ENCODE results near the gene GPT2.

Gene GPT2

DNA sequence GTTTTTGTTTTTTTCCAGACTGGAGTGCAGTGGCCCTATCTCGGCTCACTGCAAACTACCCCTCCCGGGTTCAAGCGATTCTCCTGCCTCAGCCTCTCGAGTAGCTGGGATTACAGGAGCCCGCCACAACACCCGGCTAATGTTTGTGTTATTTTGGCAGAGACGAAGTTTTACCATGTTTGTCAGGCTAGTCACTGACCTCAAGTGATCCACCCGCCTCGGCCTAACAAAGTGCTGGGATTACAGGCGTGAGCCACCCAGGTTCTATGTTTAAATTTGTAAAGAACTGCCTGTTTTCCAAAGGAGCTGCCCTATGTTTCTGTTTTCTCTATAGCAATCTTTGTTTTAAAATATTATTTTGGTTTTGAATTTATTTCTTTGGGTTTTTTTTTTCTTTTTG is 39.4 kb upstream of the GPT2 start:
- POLR2A ChIA-PET (ENCODE audit: low non-redundant PET) = no interaction called here
- TF ChIP-seq, protein P1, sequence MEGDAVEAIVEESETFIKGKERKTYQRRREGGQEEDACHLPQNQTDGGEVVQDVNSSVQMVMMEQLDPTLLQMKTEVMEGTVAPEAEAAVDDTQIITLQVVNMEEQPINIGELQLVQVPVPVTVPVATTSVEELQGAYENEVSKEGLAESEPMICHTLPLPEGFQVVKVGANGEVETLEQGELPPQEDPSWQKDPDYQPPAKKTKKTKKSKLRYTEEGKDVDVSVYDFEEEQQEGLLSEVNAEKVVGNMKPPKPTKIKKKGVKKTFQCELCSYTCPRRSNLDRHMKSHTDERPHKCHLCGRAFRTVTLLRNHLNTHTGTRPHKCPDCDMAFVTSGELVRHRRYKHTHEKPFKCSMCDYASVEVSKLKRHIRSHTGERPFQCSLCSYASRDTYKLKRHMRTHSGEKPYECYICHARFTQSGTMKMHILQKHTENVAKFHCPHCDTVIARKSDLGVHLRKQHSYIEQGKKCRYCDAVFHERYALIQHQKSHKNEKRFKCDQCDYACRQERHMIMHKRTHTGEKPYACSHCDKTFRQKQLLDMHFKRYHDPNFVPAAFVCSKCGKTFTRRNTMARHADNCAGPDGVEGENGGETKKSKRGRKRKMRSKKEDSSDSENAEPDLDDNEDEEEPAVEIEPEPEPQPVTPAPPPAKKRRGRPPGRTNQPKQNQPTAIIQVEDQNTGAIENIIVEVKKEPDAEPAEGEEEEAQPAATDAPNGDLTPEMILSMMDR (conservative IDR thresholded peaks at IDR 0.05; ENCODE audit: low read depth) = no peak
- no peak overlapping the region for H3K27ac ChIP-seq
- CTCF ChIA-PET = interaction anchor here (0.6 to 1.4 kb wide), 2 partner anchors 9 to 153 kb away, joined by 3 to 9 read pairs; no protein-coding TSS in a partner anchor
- no peak for DNase-seq (ENCODE audit: low spot score)

DNA sequence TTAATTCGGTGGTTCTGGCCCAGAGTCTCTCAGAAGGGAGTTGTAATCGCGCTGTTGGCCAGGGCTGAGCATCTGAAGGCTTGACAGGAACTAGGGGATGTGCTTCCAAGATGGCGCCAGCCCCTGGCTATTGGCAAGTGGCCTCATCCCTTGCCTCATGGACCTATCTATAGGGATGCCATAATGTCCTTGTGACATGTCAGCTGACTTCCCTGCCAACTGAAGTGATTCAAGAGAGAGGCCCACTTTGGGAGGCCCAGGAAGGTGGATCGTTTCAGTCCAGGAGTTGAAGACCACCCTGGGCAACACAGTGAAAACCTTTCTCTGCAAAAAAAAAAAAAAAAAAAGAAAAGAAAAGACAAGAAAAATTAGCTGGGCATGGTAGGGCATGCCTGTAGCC is 38.2 kb upstream of the GPT2 start:
- no peak overlapping the region for H3K27ac ChIP-seq
- DNase-seq (ENCODE audit: low spot score) = no peak
- POLR2A ChIA-PET (ENCODE audit: low non-redundant PET) = no interaction called here
- TF ChIP-seq, protein P1 (conservative IDR thresholded peaks at IDR 0.05; ENCODE audit: low read depth) = no peak
- CTCF ChIA-PET = interaction anchor here (0.6 to 1.4 kb wide), 3 partner anchors 8 to 1790 kb away, joined by 3 to 9 read pairs (median 4); no protein-coding TSS in a partner anchor

DNA sequence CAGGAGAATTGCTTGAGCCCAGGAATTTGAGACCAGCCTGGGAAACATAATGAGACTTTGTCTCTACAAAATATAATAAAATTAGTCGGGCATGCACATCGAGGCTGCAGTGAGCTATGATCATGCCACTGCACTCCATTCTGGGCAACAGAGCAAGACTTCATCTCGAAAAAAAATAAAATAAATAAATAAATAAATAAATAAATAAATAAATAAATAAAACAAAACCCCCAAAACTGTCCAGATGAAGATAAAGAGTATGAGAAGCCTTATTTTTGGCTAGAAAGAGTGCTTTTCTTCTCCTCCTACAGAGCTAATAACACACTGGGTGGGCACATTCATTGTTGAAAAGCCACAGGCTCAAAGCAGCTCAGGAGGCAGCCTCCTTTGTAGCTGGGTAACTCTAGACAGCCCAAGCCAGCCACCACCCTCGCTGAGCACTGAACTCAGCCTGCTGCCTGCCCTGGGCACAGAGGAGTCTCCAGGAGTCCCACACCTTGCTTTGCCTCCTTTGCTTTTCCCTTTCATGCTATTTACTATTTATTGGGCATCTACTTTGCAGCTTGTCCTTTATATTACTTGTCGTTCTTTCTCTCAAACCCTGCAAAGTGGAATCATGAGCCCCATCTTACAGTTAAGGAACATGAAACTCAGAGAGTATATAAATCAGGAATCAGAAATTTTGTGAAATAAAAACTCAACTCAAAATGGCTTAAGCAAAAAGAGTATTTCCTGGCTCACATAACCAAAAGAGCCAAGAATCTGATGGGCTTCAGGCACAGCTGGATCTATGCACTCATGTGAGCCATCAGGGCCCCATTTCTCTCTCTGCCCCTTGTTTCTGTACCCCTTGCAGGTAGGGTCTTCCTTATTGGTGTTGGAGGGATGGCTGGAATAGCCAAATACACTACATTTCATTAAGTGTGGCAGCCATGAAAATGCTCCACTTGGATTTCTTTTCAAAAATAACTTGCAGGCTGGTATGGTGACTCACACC is 35.1 kb upstream of the GPT2 start:
- CTCF ChIA-PET = no interaction called here
- TF ChIP-seq, protein P1 (conservative IDR thresholded peaks at IDR 0.05; ENCODE audit: low read depth) = no peak
- no peak for DNase-seq (ENCODE audit: low spot score)
- H3K27ac ChIP-seq = no peak overlapping the region
- POLR2A ChIA-PET (ENCODE audit: low non-redundant PET) = no interaction called here

DNA sequence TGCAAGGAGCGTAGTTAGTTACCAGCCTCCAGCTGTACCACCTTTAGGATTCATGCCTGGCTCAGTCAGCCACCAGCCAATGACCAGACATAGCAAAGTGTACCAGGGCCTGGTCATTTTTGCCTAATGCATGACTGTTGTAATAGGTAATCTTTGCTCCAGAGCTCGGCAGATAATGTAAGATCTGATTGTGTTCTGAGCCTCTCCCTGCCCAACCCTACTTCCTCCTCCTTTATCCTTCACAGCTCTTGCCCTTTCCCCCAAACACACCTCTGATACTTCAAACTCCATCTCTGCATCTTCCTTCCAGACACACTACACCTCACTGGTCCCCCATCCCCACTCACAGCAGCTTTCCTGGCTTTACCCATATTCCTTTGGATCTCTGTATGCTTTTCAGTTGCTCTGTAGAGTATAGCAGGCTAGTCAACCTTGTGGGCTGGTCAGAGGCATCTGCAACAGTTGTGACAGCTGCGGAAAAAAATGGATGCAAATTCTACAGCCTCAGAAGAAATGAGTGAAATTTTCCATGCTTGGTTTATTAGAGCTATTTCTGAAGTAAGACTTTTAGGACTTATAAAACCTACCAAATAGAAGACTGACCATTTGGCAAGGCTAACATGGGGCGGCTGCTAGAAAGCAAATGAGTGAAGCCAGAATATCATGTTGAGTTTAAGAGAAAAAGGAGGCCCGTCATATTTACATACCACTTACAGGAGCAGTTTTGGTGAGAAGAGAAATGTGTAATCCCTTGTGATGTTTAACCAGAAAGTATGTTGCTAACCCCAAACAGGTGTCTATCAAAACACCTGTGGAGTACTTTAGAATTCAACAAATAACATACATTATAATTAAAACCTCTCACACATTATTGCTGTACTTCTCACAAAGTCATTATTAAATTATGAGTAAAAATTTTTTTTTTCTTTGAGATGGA is 33.3 kb upstream of the GPT2 start:
- ChIA-PET CTCF (no interaction called here), POLR2A (ENCODE audit: low non-redundant PET) (no interaction called here)
- TF ChIP-seq, protein P1 (conservative IDR thresholded peaks at IDR 0.05; ENCODE audit: low read depth) = no peak
- no peak overlapping the region for H3K27ac ChIP-seq
- no peak for DNase-seq (ENCODE audit: low spot score)

DNA sequence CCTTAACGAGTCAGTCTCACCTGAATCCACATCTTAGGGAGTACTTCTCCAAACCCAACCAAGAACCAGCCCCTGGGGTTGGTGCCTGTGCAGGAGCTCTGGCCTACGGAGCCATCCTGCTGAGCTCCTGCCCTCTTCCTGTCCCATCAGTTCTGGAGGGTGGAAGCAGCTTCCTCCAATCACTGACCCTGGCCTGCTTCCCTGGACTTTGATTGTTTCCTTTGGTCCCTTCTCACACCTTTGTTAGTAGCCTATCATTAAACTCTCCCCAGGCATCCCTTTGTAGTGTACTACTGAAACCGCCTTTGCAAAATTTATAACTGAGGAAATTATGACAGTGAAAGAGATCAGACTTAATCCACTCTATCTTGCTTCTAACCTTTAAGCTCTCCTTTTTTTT is 32.0 kb upstream of the GPT2 start:
- TF ChIP-seq, protein P1 (conservative IDR thresholded peaks at IDR 0.05; ENCODE audit: low read depth) = no peak
- DNase-seq (ENCODE audit: low spot score) = no peak
- H3K27ac ChIP-seq = no peak overlapping the region
- CTCF ChIA-PET = interaction anchor here (0.6 to 2.3 kb wide), 4 partner anchors 26 to 1176 kb away, joined by 3 to 12 read pairs (median 3); no protein-coding TSS in a partner anchor
- POLR2A ChIA-PET (ENCODE audit: low non-redundant PET) = no interaction called here

All from RWPE1 (cell line).